ENCODE measurements around the gene NECTIN2.
"Not testable (repeated sequence)": the region's sequence is repeated elsewhere in the genome, so short reads cannot be mapped to it uniquely, and the experiment has no call there.

The NECTIN2 gene

GRCh38 chr19:44851427-44851826 is 5.3 kb downstream of the NECTIN2 start:
- DNase-seq (ENCODE audit: low spot score): no peak

- DNase-seq (ENCODE audit: low spot score): no peak
Observed at GRCh38 chr19:44855606-44856005, 9.5 kb downstream of the NECTIN2 start.

- DNase-seq (ENCODE audit: low spot score): no peak
Observed at GRCh38 chr19:44856421-44857083, 10.5 kb downstream of the NECTIN2 start.

GRCh38 chr19:44857837-44858236 is 11.7 kb downstream of the NECTIN2 start:
- no peak for DNase-seq (ENCODE audit: low spot score)

GRCh38 chr19:44861576-44861975 is 15.5 kb downstream of the NECTIN2 start:
- DNase-seq (ENCODE audit: low spot score): not testable (repeated sequence)

GRCh38 chr19:44863990-44864389 is 17.9 kb downstream of the NECTIN2 start:
- DNase-seq (ENCODE audit: low spot score): no peak

GRCh38 chr19:44865196-44865767 is 19.2 kb downstream of the NECTIN2 start:
- DNase-seq (ENCODE audit: low spot score): no peak

- no peak for DNase-seq (ENCODE audit: low spot score)
Observed at GRCh38 chr19:44866664-44867063, 20.6 kb downstream of the NECTIN2 start.

- DNase-seq (ENCODE audit: low spot score): no peak
Observed at GRCh38 chr19:44867578-44867977, 21.5 kb downstream of the NECTIN2 start.

- DNase-seq (ENCODE audit: low spot score): no peak
Observed at GRCh38 chr19:44869733-44870470, 23.8 kb downstream of the NECTIN2 start.

GRCh38 chr19:44871809-44872208 is 25.7 kb downstream of the NECTIN2 start:
- DNase-seq (ENCODE audit: low spot score): no peak

GRCh38 chr19:44872661-44873060 is 26.6 kb downstream of the NECTIN2 start:
- DNase-seq (ENCODE audit: low spot score): no peak

GRCh38 chr19:44874317-44874716 is 28.2 kb downstream of the NECTIN2 start:
- DNase-seq (ENCODE audit: low spot score): no peak

GRCh38 chr19:44875666-44876451 is 29.8 kb downstream of the NECTIN2 start:
- no peak for DNase-seq (ENCODE audit: low spot score)

GRCh38 chr19:44876930-44877535 is 30.9 kb downstream of the NECTIN2 start:
- DNase-seq (ENCODE audit: low spot score): no peak

- no peak for DNase-seq (ENCODE audit: low spot score)
Observed at GRCh38 chr19:44878120-44878865, 32.2 kb downstream of the NECTIN2 start.

- no peak for DNase-seq (ENCODE audit: low spot score)
Observed at GRCh38 chr19:44879309-44880065, 33.4 kb downstream of the NECTIN2 start.

GRCh38 chr19:44882063-44882462 is 36.0 kb downstream of the NECTIN2 start:
- no peak for DNase-seq (ENCODE audit: low spot score)

GRCh38 chr19:44882619-44883397 is 36.7 kb downstream of the NECTIN2 start:
- not testable (repeated sequence) for DNase-seq (ENCODE audit: low spot score)

- no peak for DNase-seq (ENCODE audit: low spot score)
Observed at GRCh38 chr19:44883922-44884321, 37.8 kb downstream of the NECTIN2 start.

All from ecto neural progenitor cell (in vitro differentiated cells).